GM18909 (cell line): Measurements from ENCODE around the gene HELLS.
"Not testable (repeated sequence)": the region's sequence is repeated elsewhere in the genome, so short reads cannot be mapped to it uniquely, and the experiment has no call there.

ENCODE experiments used
- ATAC-seq: cut with Tn5 transposase; IDR thresholded peaks from one replicate; pipeline ENCODE4 v1.9.1; 2021; ENCODE audit warnings: mild to moderate bottlenecking; ENCODE audit not compliant: unreplicated experiment, poor library complexity

The HELLS gene

GRCh38 chr10:94545391-94546048 lies at the start of gene HELLS:
Gene HELLS (plus strand): TSS chr10:94545788. CDS start chr10:94545922, 134 bp downstream.
- peak; percentile 82 for ATAC-seq

GRCh38 chr10:94496010-94496409 lies 49.6 kb upstream of the HELLS start:
- peak; percentile 52 for ATAC-seq

- ATAC-seq = no peak
Measured at GRCh38 chr10:94496646-94497045, 48.9 kb upstream of the HELLS start.

- no peak for ATAC-seq
Measured at GRCh38 chr10:94500063-94500462, 45.5 kb upstream of the HELLS start.

GRCh38 chr10:94521276-94522250 lies 24.0 kb upstream of the HELLS start:
- ATAC-seq = no peak

GRCh38 chr10:94524146-94524545 lies 21.4 kb upstream of the HELLS start:
- no peak for ATAC-seq

GRCh38 chr10:94524711-94525110 lies 20.9 kb upstream of the HELLS start:
- ATAC-seq = no peak

GRCh38 chr10:94531550-94531949 lies 14.0 kb upstream of the HELLS start:
- ATAC-seq = not testable (repeated sequence)

- no peak for ATAC-seq
Measured at GRCh38 chr10:94533027-94533426, 12.6 kb upstream of the HELLS start.

GRCh38 chr10:94542282-94542681 lies 3.3 kb upstream of the HELLS start:
- not testable (repeated sequence) for ATAC-seq

- ATAC-seq = peak; percentile 8
Measured at GRCh38 chr10:94546049-94546900, 687 bp downstream of the HELLS start.

- ATAC-seq = no peak
Measured at GRCh38 chr10:94546901-94547185, 1.3 kb downstream of the HELLS start.

- ATAC-seq = no peak
Measured at GRCh38 chr10:94549221-94549620, 3.6 kb downstream of the HELLS start.

GRCh38 chr10:94567714-94568307 lies 22.2 kb downstream of the HELLS start:
- ATAC-seq = not testable (repeated sequence)

GRCh38 chr10:94571081-94571480 lies 25.5 kb downstream of the HELLS start:
- no peak for ATAC-seq

- no peak for ATAC-seq
Measured at GRCh38 chr10:94571528-94571927, 25.9 kb downstream of the HELLS start.

GRCh38 chr10:94578790-94579189 lies 33.2 kb downstream of the HELLS start:
- ATAC-seq = no peak

GRCh38 chr10:94583124-94583523 lies 37.5 kb downstream of the HELLS start:
- ATAC-seq = no peak

GRCh38 chr10:94591461-94592205 lies 46.0 kb downstream of the HELLS start:
- peak; percentile 77 for ATAC-seq
